Measurements from ENCODE around the gene WLS. TPM values are rescaled to one million over a fixed set of nuclear protein-coding genes. Genes with fewer than 3 reads are reported as not detected.

Gene WLS
- total and polyA plus RNA-seq, 2 donors (not counting 1 experiment from before 2014, with no cell fraction given), result 0.49 TPM; not detected in 1

DNA sequence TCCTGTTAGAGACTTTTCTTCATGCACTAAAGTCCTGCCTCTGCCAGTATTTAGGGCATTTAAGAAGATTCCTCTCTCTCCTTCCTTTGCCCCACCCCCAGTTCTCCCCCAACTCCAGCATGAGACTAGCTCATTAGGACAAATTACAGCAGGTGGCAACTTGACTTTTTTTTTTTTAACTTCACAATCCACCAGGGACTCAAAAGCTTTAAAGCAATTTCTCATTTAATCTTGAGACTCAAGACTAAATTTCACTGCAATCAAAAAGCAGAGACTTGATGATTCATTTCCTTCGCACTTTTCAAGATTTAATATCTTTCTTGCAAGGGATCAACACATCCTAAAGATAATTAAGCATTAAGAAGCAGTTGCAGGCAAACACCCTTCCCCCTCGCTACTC, 74.9 kb downstream of the WLS start:
- peaks cover 10% of the 10 kb centered on the region for H3K27me3 Mint-ChIP-seq
- Histone ChIP-seq H2AFZ (ENCODE audit: insufficient read depth, low read depth, low read length, poor library complexity, severe bottlenecking) (no peak overlapping the region), H3K79me2 (ENCODE audit: control insufficient read depth, insufficient read depth, low read length) (no peaks in the 10 kb centered on the region), H3K4me3 (ENCODE audit: control extremely low read depth in 1 of 5, extremely low read depth in 1 of 5, insufficient read depth in 1 of 5, low read depth in 2 of 5, low read length in 4 of 5) (no peak overlapping the region), H3K9ac (ENCODE audit: low read length) (no peak overlapping the region), H4K20me1 (ENCODE audit: control insufficient read depth, insufficient read depth, low read length, poor library complexity, severe bottlenecking) (no peaks in the 10 kb centered on the region), H3K4me1 (ENCODE audit: control insufficient read depth in 2 of 2, insufficient read depth in 2 of 2, low read length in 2 of 2) (peaks cover 0 to 3% of the 10 kb centered on the region in 2 donors), H3K36me3 (replicated peaks in 1 of 2; ENCODE audit: control extremely low read depth in 1 of 2, control insufficient read depth in 1 of 2, extremely low read depth in 1 of 2, insufficient read depth in 2 of 2, low read length in 1 of 2) (no peaks in the 10 kb centered on the region), H3K4me2 (replicated peaks; ENCODE audit: low read depth, low read length, poor library complexity, severe bottlenecking) (no peak overlapping the region), H3K9me3 (ENCODE audit: control extremely low read depth in 1 of 3, control insufficient read depth in 2 of 3, insufficient read depth in 1 of 3, low read length in 2 of 3) (no peaks in the 10 kb centered on the region), H3K27ac (ENCODE audit: low read length in 2 of 2) (no peak overlapping the region), H3K27me3 (replicated peaks in 1 of 4; ENCODE audit: control extremely low read depth in 1 of 4, control insufficient read depth in 3 of 4, insufficient read depth in 4 of 4, low read length in 3 of 4) (no peaks in the 10 kb centered on the region)
- intact Hi-C loops (cut with micrococcal nuclease), result no loop called here
- H3K4me3 Mint-ChIP-seq, result no peak overlapping the region
- ChIA-PET CTCF (interaction anchor here (1.2 to 1.6 kb wide), 2 partner anchors 36 to 40 kb away, joined by 3 to 5 read pairs; no protein-coding TSS in a partner anchor), POLR2A (no interaction called here)
- no peak for TF ChIP-seq EZH2 (IDR thresholded peaks at IDR 0.05; ENCODE audit: borderline replicate concordance, insufficient read depth, low read depth, low read length, poor library complexity, severe bottlenecking)
- TF ChIP-seq, protein P1, sequence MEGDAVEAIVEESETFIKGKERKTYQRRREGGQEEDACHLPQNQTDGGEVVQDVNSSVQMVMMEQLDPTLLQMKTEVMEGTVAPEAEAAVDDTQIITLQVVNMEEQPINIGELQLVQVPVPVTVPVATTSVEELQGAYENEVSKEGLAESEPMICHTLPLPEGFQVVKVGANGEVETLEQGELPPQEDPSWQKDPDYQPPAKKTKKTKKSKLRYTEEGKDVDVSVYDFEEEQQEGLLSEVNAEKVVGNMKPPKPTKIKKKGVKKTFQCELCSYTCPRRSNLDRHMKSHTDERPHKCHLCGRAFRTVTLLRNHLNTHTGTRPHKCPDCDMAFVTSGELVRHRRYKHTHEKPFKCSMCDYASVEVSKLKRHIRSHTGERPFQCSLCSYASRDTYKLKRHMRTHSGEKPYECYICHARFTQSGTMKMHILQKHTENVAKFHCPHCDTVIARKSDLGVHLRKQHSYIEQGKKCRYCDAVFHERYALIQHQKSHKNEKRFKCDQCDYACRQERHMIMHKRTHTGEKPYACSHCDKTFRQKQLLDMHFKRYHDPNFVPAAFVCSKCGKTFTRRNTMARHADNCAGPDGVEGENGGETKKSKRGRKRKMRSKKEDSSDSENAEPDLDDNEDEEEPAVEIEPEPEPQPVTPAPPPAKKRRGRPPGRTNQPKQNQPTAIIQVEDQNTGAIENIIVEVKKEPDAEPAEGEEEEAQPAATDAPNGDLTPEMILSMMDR (IDR thresholded peaks at IDR 0.05), result no peak
- no peak for ATAC-seq (ENCODE audit: low read depth)
- no peaks in the 10 kb centered on the region for H3K9me3 Mint-ChIP-seq (ENCODE audit: insufficient read depth)
- no peak for DNase-seq
- peaks cover 18% of the 10 kb centered on the region for H3K4me1 Mint-ChIP-seq
- WGBS (ENCODE audit: insufficient coverage), result no CpG with 5 or more reads among the region's 2 CpGs
- H3K27ac Mint-ChIP-seq, result no peak overlapping the region

DNA sequence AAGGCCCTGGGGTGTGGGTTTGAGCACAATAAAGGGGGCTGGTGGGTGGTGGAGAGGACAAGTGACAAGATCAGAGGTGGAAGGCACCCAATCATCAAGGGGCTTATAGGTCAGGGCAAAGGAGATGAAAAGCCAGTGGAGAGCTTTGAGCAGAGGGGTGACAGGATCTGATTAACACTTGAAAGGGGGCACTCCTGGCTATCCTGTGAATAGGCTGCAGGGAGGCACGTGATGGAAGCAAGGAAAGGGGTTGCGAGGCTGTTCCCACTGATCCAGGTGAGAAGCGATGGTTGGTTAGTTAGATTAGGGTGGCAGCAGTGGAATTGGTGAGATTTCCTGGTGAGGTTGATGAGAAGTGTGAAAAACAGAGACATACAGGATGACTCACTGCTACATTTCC, 80.6 kb downstream of the WLS start:
- peaks cover 17% of the 10 kb centered on the region for H3K27me3 Mint-ChIP-seq
- H3K4me1 Mint-ChIP-seq, result no peaks in the 10 kb centered on the region
- H3K9ac ChIP-seq (ENCODE audit: low read length), result no peak overlapping the region
- no peaks in the 10 kb centered on the region for H3K27me3 ChIP-seq (replicated peaks in 1 of 4; ENCODE audit: control extremely low read depth in 1 of 4, control insufficient read depth in 3 of 4, insufficient read depth in 4 of 4, low read length in 3 of 4)
- H3K36me3 ChIP-seq (replicated peaks in 1 of 2; ENCODE audit: control extremely low read depth in 1 of 2, control insufficient read depth in 1 of 2, extremely low read depth in 1 of 2, insufficient read depth in 2 of 2, low read length in 1 of 2), result no peaks in the 10 kb centered on the region
- H2AFZ ChIP-seq (ENCODE audit: insufficient read depth, low read depth, low read length, poor library complexity, severe bottlenecking), result no peak overlapping the region
- no peaks in the 10 kb centered on the region for H3K9me3 ChIP-seq (ENCODE audit: control extremely low read depth in 1 of 3, control insufficient read depth in 2 of 3, insufficient read depth in 1 of 3, low read length in 2 of 3)
- H3K27ac Mint-ChIP-seq, result no peak overlapping the region
- TF ChIP-seq, protein P1 (IDR thresholded peaks at IDR 0.05), result no peak
- TF ChIP-seq EZH2 (IDR thresholded peaks at IDR 0.05; ENCODE audit: borderline replicate concordance, insufficient read depth, low read depth, low read length, poor library complexity, severe bottlenecking), result no peak
- no peak overlapping the region for H3K4me2 ChIP-seq (replicated peaks; ENCODE audit: low read depth, low read length, poor library complexity, severe bottlenecking)
- no peaks in the 10 kb centered on the region for H3K79me2 ChIP-seq (ENCODE audit: control insufficient read depth, insufficient read depth, low read length)
- ChIA-PET POLR2A (no interaction called here), CTCF (no interaction called here)
- ATAC-seq (ENCODE audit: low read depth) (no peak), DNase-seq (no peak)
- H3K27ac ChIP-seq (ENCODE audit: low read length in 2 of 2), result no peak overlapping the region
- H3K4me3 Mint-ChIP-seq, result no peak overlapping the region
- H3K4me1 ChIP-seq (ENCODE audit: control insufficient read depth in 2 of 2, insufficient read depth in 2 of 2, low read length in 2 of 2), result no peaks in the 10 kb centered on the region
- intact Hi-C loops (cut with micrococcal nuclease), result no loop called here
- WGBS (ENCODE audit: insufficient coverage), result 66% methylated on average over 3 of the region's 3 CpGs
- H3K4me3 ChIP-seq (ENCODE audit: control extremely low read depth in 1 of 5, extremely low read depth in 1 of 5, insufficient read depth in 1 of 5, low read depth in 2 of 5, low read length in 4 of 5), result no peak overlapping the region
- H3K9me3 Mint-ChIP-seq (ENCODE audit: insufficient read depth), result no peaks in the 10 kb centered on the region
- no peaks in the 10 kb centered on the region for H4K20me1 ChIP-seq (ENCODE audit: control insufficient read depth, insufficient read depth, low read length, poor library complexity, severe bottlenecking)

Measured in B cell (primary cell).